HG03139 (cell line): Measurements from ENCODE around the gene ZSCAN9.
A peak's percentile ranks its signal among the peaks of the same experiment; 100 is the strongest.

Experiments used
- ATAC-seq: cut with Tn5 transposase; IDR thresholded peaks from one replicate; pipeline ENCODE4 v1.9.1; 2021; ENCODE audit not compliant: unreplicated experiment

Gene ZSCAN9

GRCh38 chr6:28225056-28225834 lies at the start of gene ZSCAN9:
Gene ZSCAN9, plus strand, starts transcription at chr6:28225275. Its CDS starts 1,810 bp downstream, at chr6:28227085.
- ATAC-seq: peak; percentile 80

- ATAC-seq: no peak
Measured at GRCh38 chr6:28176373-28176772, 48.7 kb upstream of the ZSCAN9 start.

GRCh38 chr6:28182255-28182654 lies 42.8 kb upstream of the ZSCAN9 start:
- no peak for ATAC-seq

- no peak for ATAC-seq
Measured at GRCh38 chr6:28188111-28188979, 36.7 kb upstream of the ZSCAN9 start.

- ATAC-seq: no peak
Measured at GRCh38 chr6:28200020-28200419, 25.1 kb upstream of the ZSCAN9 start.

GRCh38 chr6:28203201-28203600 lies 21.9 kb upstream of the ZSCAN9 start:
- no peak for ATAC-seq

- no peak for ATAC-seq
Measured at GRCh38 chr6:28205879-28206278, 19.2 kb upstream of the ZSCAN9 start.

- ATAC-seq: no peak
Measured at GRCh38 chr6:28206527-28206926, 18.5 kb upstream of the ZSCAN9 start.

- no peak for ATAC-seq
Measured at GRCh38 chr6:28206928-28207509, 18.1 kb upstream of the ZSCAN9 start.

GRCh38 chr6:28207510-28208110 lies 17.5 kb upstream of the ZSCAN9 start:
- no peak for ATAC-seq

- no peak for ATAC-seq
Measured at GRCh38 chr6:28208111-28208659, 16.9 kb upstream of the ZSCAN9 start.

GRCh38 chr6:28209753-28210535 lies 15.1 kb upstream of the ZSCAN9 start:
- no peak for ATAC-seq

GRCh38 chr6:28211840-28212509 lies 13.1 kb upstream of the ZSCAN9 start:
- no peak for ATAC-seq

GRCh38 chr6:28212510-28213212 lies 12.4 kb upstream of the ZSCAN9 start:
- ATAC-seq: no peak

- ATAC-seq: no peak
Measured at GRCh38 chr6:28213213-28213523, 11.9 kb upstream of the ZSCAN9 start.

- ATAC-seq: no peak
Measured at GRCh38 chr6:28215425-28215824, 9.7 kb upstream of the ZSCAN9 start.

- ATAC-seq: no peak
Measured at GRCh38 chr6:28217890-28218289, 7.2 kb upstream of the ZSCAN9 start.

- ATAC-seq: peak; percentile 60
Measured at GRCh38 chr6:28218312-28219248, 6.5 kb upstream of the ZSCAN9 start.
